Natural killer cell (primary cell): ENCODE results near the gene DSP. TPM values are rescaled to one million over a fixed set of nuclear protein-coding genes. Genes with fewer than 3 reads are reported as not detected.

ENCODE experiments used
- ATAC-seq, 3 donors: fragments of 150-1000 bp in 2 of 3; fragments of 200-7000 bp in 1 of 3; cut with Tn5 transposase; 1 replicate in 1 of 3; 2 replicates in 2 of 3; pipeline ENCODE4 v1.10.0; 2021; ENCODE audit warnings: mild to moderate bottlenecking in 2 of 3, moderate library complexity in 2 of 3
- DNase-seq, 2 donors: peaks; one replicate each; pipeline versions ENCODE4 v3.0.0 to v3.0.0-alpha.2; 2013 to 2021; ENCODE audit warnings: mixed read lengths in 1 of 2
- H3K27ac ChIP-seq: one replicate; pipeline ENCODE4 v1.5.1; 2013; ENCODE audit warnings: mild to moderate bottlenecking, low read length
- H3K27me3 ChIP-seq: one replicate; pipeline ENCODE4 v1.6.1; 2013; ENCODE audit warnings: low read length; ENCODE audit not compliant: control insufficient read depth, insufficient read depth
- H3K36me3 ChIP-seq: one replicate; pipeline ENCODE4 v1.6.1; 2013; ENCODE audit warnings: low read length; ENCODE audit not compliant: control insufficient read depth, insufficient read depth
- H3K4me1 ChIP-seq: one replicate; pipeline ENCODE4 v1.6.1; 2013; ENCODE audit warnings: low read length; ENCODE audit not compliant: control insufficient read depth, insufficient read depth
- H3K4me3 ChIP-seq: one replicate; pipeline ENCODE4 v1.5.1; 2013; ENCODE audit warnings: low read length
- H3K9me3 ChIP-seq: one replicate; pipeline ENCODE4 v1.6.1; 2013; ENCODE audit warnings: low read length; ENCODE audit not compliant: control insufficient read depth, insufficient read depth
- H3K27ac Mint-ChIP-seq, 2 donors: one replicate each; pipeline ENCODE4 v1.8.0; 2022; ENCODE audit warnings: mild to moderate bottlenecking in 2 of 2, mixed read lengths in 2 of 2, moderate library complexity in 1 of 2
- H3K27me3 Mint-ChIP-seq, 2 donors: one replicate each; pipeline ENCODE4 v1.8.0; 2022; ENCODE audit warnings: low read depth in 2 of 2, mixed read lengths in 2 of 2
- H3K36me3 Mint-ChIP-seq: one replicate; pipeline ENCODE4 v1.8.0; 2022; ENCODE audit warnings: mixed read lengths
- H3K4me1 Mint-ChIP-seq, 2 donors: one replicate each; pipeline ENCODE4 v1.8.0; 2022; ENCODE audit warnings: mixed read lengths in 2 of 2
- H3K4me3 Mint-ChIP-seq: one replicate; pipeline ENCODE4 v1.8.0; 2022; ENCODE audit warnings: mild to moderate bottlenecking, moderate library complexity, mixed read lengths
- H3K9me3 Mint-ChIP-seq, 2 donors: one replicate each; pipeline ENCODE4 v1.8.0; 2022; ENCODE audit warnings: mixed read lengths in 2 of 2
- WGBS: methylation state at CpG from one replicate; pipeline ENCODE4 v1.1.7; 2013; ENCODE audit warnings: missing lambda C conversion rate; ENCODE audit not compliant: insufficient coverage; 5-methylcytosine and 5-hydroxymethylcytosine counted together
- intact Hi-C: fragments of 100-400 bp; cut with micrococcal nuclease; formaldehyde crosslinking; loops from one replicate; pipeline ENCODE4 v1.14.2; 2022
- total RNA-seq, 4 donors: library from RNA; stranded (reverse); fragments of 120-200 nt in 1 of 4; gene quantifications; one replicate each; pipeline versions ENCODE4 v1.2.3 to v1.2.4, GENCODE V29; 2013 to 2022
- TF ChIP-seq, protein P1 (sequence below): fragments of 200-600 bp; IDR thresholded peaks from one replicate; pipeline ENCODE4 v1.8.0; 2022; ENCODE audit warnings: antibody characterized with exemption

DSP gene
- total RNA-seq, 3 donors from 2014 or later (not counting 1 experiment from before 2014, with no cell fraction given) = 0.05 to 0.26 TPM; not detected in 1

DNA sequence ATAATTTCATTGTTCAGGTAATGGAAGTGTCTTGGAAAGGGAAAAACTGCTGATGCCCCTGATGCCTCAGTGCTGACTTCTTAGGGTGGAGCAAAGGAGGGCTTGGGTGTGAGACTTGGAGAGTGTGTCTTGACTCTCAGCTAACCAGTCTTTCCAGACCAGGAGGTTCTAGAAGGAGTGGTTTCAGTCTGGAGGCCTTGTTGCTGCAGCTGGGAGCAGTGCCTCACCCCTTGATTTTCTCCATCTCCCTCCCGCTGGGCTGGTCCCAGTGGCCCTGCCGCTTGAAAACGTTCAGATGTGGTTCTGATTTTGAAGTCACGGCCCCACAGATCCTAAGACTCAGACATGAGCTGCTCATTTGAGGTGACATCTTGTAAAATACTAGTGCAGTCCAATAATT lies 5.4 kb downstream of the DSP start:
- peaks cover 29 to 44% of the 10 kb centered on the region in 2 donors for H3K27me3 Mint-ChIP-seq
- TF ChIP-seq, protein P1, sequence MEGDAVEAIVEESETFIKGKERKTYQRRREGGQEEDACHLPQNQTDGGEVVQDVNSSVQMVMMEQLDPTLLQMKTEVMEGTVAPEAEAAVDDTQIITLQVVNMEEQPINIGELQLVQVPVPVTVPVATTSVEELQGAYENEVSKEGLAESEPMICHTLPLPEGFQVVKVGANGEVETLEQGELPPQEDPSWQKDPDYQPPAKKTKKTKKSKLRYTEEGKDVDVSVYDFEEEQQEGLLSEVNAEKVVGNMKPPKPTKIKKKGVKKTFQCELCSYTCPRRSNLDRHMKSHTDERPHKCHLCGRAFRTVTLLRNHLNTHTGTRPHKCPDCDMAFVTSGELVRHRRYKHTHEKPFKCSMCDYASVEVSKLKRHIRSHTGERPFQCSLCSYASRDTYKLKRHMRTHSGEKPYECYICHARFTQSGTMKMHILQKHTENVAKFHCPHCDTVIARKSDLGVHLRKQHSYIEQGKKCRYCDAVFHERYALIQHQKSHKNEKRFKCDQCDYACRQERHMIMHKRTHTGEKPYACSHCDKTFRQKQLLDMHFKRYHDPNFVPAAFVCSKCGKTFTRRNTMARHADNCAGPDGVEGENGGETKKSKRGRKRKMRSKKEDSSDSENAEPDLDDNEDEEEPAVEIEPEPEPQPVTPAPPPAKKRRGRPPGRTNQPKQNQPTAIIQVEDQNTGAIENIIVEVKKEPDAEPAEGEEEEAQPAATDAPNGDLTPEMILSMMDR = no peak
- H3K36me3 Mint-ChIP-seq = no peaks in the 10 kb centered on the region
- peaks cover 10% of the 10 kb centered on the region for H3K4me1 ChIP-seq
- H3K9me3 ChIP-seq = no peaks in the 10 kb centered on the region
- no peaks in the 10 kb centered on the region for H3K9me3 Mint-ChIP-seq
- no peak overlapping the region for H3K27ac Mint-ChIP-seq
- peaks cover 19% of the 10 kb centered on the region for H3K27me3 ChIP-seq
- no peaks in the 10 kb centered on the region for H3K36me3 ChIP-seq
- no peak for DNase-seq
- H3K27ac ChIP-seq = no peak overlapping the region
- H3K4me3 Mint-ChIP-seq = no peak overlapping the region
- peaks cover 0 to under 1% of the 10 kb centered on the region in 2 donors for H3K4me1 Mint-ChIP-seq
- ATAC-seq = no peak
- intact Hi-C loops = no loop called here
- WGBS = 79% methylated on average over 4 of the region's 4 CpGs
- H3K4me3 ChIP-seq = no peak overlapping the region

DNA sequence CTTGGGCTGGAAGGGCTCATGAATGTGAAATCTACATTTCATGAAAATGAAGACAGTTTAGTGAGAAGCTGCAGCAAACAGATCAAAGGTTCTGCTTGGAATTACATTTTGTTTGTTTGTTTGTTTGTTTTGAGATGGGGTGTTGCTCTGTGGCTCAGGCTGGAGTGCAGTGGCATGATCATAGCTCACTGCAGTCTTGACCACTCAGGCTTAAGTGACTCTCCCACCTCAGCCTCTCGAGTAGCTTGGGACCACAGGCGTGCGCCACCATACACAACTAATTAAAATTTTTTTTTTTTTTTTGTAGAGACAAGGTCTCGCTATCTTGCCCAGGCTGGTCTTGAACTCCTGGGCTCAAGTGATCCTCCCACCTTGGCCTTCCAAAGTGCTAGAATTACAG lies 5.8 kb downstream of the DSP start:
- 91% methylated on average over 4 of the region's 4 CpGs for WGBS
- peaks cover 28 to 44% of the 10 kb centered on the region in 2 donors for H3K27me3 Mint-ChIP-seq

DNA sequence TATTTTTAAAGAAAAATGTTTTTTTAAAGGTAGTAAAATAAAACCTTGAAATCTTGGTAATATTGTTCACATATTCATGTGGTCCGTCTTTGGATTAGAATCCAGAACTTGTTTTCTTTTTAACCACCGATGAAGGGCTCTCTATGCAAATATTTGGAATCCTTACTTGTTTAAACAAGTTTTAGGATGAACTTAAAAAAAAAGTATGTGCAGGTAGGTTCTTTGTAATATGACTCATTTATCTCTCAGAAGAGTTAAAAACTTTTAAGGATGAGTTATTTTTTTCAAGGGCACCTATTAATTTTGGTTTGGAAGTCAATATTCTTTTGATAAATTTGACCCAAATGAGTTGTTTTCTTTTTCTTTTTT lies 8.9 kb downstream of the DSP start:
- Mint-ChIP-seq H3K9me3 (no peaks in the 10 kb centered on the region), H3K4me3 (no peak overlapping the region), H3K36me3 (no peaks in the 10 kb centered on the region), H3K27me3 (peaks cover 27 to 44% of the 10 kb centered on the region in 2 donors), H3K27ac (no peak overlapping the region), H3K4me1 (no peaks in the 10 kb centered on the region)
- WGBS = 78% methylated on average over 2 of the region's 2 CpGs
- H3K27me3 ChIP-seq = peaks cover 7% of the 10 kb centered on the region
- H3K9me3 ChIP-seq = no peaks in the 10 kb centered on the region
- DNase-seq (no peak), ATAC-seq (no peak)
- H3K4me3 ChIP-seq = no peak overlapping the region
- H3K27ac ChIP-seq = no peak overlapping the region
- intact Hi-C loops = no loop called here
- H3K36me3 ChIP-seq = no peaks in the 10 kb centered on the region
- TF ChIP-seq, protein P1 = no peak
- no peaks in the 10 kb centered on the region for H3K4me1 ChIP-seq

More for the DNA sequence above, 5.8 kb downstream of the DSP start:
- Mint-ChIP-seq H3K4me3 (no peak overlapping the region), H3K9me3 (no peaks in the 10 kb centered on the region), H3K27ac (no peak overlapping the region), H3K36me3 (no peaks in the 10 kb centered on the region), H3K4me1 (no peaks in the 10 kb centered on the region)
- no peak overlapping the region for H3K4me3 ChIP-seq
- DNase-seq = no peak
- intact Hi-C loops = no loop called here
- no peaks in the 10 kb centered on the region for H3K36me3 ChIP-seq
- no peak for ATAC-seq
- H3K4me1 ChIP-seq = peaks cover 5% of the 10 kb centered on the region
- no peak overlapping the region for H3K27ac ChIP-seq
- TF ChIP-seq, protein P1 = no peak
- H3K9me3 ChIP-seq = no peaks in the 10 kb centered on the region
- peaks cover 19% of the 10 kb centered on the region for H3K27me3 ChIP-seq

DNA sequence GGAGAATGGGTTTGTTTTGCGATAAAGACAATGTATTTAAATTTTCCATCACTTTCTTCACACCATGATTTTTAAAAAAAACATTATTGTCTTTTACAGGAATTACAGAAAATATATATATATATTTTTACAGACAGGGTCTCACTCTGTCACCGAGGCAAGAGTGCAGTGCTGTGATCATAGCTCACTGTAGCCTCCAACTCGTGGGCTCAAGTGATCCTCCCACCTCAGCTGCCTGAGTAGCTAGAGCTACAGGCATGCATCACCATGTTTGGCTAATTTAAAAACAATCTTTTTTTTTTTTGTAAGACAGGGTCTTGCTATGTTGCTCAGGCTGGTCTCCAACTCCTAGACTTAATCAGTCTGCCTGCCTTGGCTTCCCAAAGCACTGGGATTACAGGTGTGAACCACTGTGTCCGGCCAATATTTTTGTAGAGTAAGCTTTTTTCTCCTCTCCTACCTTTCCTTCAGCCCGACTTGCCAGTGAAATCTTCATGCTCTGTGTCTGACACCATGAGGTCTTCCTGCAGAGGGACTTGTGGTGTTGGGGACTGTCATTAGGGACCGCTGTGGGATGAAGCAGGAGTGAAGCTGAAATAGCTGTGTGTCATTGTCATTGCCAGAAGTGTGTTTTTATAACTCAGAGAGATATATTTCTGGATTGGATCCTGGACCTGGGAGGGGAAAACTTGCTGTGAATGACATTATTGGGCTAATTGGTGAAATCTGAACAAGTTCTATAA lies 13.2 kb downstream of the DSP start:
- Mint-ChIP-seq H3K4me1 (no peaks in the 10 kb centered on the region), H3K4me3 (no peak overlapping the region), H3K36me3 (no peaks in the 10 kb centered on the region), H3K9me3 (no peaks in the 10 kb centered on the region), H3K27me3 (peaks cover 29 to 37% of the 10 kb centered on the region in 2 donors), H3K27ac (no peak overlapping the region)
- ATAC-seq (no peak), DNase-seq (no peak)
- no peaks in the 10 kb centered on the region for H3K9me3 ChIP-seq
- H3K4me1 ChIP-seq = no peaks in the 10 kb centered on the region
- no peak overlapping the region for H3K27ac ChIP-seq
- WGBS = 73% methylated on average over 5 of the region's 6 CpGs
- H3K36me3 ChIP-seq = no peaks in the 10 kb centered on the region
- intact Hi-C loops = no loop called here
- TF ChIP-seq, protein P1 = no peak
- no peaks in the 10 kb centered on the region for H3K27me3 ChIP-seq
- H3K4me3 ChIP-seq = no peak overlapping the region
